SKM-1 (cell line): ENCODE results near the gene NCK2.

Source experiments
- DNase-seq: peaks from one replicate; lab custom pipeline; 2025; ENCODE audit not compliant: unreplicated experiment; lab: John Stamatoyannopoulos, UW

The NCK2 gene

DNA sequence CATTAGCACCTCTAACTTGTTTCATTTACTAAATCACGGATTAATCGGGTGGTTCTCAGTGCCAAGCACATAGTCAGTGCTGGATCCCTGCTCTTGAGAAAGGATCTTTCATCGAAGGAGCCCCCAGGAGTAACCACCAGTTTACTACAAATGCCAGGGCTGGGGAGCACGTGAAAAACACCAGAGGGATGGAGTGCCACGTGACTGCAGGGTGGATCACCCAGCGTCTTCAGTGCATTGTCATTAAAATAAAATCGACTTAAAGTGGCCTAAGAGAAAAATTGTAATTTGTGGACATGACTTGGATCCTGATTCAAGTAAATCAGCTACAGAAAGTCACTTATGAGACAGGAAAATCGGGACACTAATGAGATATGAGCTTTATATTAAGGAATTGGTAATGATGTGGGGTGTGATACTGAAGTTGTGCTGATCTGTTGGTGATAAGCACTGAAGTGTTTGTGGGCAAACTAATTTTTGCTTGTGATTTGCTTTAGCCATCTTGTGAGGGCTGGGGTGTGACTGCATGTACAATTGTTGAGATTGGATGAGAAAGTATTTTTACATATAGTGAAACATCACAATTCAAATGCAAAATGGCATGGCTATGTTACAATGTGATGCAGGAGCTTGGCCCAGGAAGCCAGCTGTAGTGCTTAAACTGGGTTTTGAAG is 63.8 kb downstream of the NCK2 start:
- DNase-seq, result no peak

DNA sequence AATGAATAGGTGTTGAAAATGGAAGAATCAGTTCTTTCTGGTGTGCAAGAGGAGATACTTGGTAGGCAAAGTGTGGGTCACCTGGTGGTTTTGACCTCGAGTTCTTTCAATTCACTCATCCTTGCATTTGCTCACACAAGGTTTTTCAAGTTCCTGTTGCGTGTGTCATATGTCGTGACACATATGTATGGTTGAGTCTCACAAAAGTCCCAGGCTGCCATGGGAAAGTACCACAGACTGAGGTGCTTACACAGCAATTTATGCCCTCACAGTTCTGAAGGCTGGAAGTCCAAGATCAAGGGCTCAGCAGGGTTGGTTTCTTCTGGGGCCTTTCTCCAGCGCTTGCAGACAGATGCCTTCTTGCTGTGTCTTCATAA is 64.4 kb downstream of the NCK2 start:
- no peak for DNase-seq

DNA sequence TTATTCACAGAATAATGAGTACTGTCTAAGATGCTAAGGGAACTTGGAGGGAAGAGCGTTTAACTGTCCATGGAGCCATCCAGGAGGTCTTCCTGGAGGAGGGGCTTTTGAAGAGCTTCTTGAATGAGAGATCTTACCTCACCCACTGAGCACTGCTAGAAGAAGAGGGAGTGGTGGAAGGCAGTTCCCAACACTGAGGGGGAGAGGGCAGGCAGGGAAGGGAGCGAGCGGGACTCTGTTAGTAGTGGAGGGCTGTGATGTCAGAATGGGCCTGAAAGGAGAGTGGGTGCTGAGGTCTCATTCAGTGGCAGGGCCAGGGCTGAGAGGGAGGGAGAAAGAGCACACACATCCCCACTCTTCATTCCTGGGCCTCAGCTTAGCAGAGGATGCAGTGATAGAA is 65.0 kb downstream of the NCK2 start:
- no peak for DNase-seq

DNA sequence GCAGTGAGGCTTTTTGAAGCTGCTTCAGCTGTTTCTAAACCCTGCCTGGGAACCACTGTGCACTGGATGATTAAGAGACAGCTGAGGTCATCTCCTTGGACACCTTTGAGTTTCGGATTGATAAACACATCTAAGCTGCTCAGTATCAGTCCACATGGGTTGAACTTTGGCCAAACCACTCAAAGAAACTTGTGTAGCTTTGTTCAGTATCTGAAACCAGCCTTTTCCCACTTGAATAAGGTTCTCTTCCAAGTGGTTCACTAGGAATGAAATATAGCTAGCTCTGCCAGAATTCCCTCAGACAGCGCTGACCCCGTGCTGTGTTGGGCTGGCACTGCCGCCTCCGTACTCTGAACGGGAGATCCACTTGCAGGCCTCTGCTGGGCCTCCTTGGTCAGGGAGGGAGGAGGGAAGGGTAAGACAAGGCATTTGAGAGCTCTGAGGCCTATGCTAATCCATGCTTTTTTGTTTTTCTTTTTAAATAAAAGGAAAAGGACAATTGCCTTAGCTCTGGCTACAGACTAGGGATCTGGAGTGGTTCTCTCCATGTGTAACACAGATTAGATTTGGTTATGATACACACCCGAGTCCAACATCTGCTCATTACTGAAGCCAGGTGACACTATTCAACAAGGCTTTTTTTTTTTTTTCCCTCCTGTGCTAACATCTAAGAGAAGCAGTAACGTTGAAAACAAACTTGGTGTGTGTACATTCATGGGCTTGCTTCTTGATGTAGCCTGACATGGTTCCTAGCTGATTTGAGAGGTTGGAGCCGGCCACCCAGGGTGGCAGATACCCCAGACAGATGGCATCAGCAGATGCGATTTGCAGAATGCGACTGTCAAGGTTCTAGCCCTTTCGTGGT is 67.7 kb downstream of the NCK2 start:
- DNase-seq, result no peak

DNA sequence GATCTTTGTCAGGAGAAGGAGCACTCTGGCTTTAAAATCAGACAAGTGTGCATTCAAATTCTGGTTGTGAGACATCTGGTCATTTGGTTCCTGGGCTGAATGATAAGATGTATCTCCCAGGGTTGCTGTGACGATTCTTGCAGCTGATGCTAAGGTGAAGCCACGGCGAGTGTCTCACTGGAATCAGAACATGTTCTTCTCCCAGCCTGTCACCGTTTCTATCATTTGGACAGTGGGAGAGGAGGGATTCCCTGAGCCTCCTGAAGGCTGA is 68.3 kb downstream of the NCK2 start:
- DNase-seq, result no peak

DNA sequence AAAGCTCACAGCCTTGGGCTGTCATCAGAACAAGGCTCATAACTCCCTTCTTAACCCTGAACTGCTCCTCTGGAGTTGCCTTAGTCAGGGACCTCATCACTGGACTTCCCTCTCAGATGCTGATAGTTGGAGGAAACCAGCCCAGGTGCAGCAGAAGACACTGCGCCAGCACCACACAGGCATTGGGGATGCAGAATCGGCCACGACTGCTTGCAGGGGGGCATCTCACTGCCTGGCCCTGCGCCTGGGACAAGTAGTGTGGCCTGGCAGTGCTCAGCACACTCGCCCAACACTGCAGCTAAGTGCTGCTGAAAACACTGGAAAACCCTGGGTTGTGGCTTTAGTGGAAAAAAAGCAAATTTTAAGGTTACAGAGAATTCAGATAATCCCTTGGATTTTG is 68.7 kb downstream of the NCK2 start:
- no peak for DNase-seq

DNA sequence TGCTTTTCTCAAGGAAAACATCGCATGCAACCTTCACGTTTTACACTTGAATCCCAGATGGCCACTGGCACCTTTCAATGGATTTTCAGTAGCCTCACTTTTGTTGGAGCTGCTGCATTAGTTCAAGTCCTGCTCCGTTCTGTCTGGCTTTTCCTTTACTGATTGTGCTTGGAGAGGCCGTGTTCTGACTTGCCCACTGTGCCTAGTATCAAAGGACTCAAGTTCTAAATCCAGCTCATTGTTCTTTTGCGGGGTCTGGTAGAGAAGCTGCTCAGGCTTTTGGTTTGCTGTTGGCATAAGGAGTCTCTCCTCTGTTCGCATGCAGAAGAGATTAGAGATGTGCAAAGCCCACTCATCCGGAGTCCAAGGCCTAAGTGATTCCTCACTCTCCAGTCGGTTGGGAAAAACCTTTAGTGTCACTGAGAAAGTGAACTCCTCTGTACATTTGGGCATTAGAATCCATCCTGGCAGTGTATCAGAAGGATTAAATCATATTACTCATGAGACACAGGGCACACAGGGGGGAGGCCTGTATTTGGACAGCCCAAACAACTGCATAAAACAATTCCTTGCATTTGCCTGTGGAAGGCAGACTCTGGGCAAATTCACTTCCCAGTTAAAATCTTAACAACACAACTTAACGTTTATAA is 69.7 kb downstream of the NCK2 start:
- no peak for DNase-seq

DNA sequence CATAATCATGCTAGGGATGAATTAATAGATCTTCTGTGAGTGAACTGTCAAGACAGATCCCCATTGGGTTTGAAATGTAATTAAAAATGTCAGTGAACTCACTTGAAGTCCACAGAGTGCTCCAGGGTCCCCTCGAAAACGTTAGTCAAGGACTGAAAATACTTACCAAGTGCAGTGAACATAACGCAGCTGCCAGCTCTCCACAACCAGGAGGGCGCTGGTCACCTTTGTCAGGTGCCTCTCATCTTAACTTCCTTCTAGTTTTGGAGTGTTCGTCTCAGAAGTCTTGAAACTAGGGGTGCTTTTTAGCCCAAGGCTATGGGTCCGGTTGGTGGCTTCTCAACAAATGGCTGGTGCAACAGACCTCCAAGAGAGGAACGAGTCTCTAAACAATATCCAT is 70.7 kb downstream of the NCK2 start:
- no peak for DNase-seq

DNA sequence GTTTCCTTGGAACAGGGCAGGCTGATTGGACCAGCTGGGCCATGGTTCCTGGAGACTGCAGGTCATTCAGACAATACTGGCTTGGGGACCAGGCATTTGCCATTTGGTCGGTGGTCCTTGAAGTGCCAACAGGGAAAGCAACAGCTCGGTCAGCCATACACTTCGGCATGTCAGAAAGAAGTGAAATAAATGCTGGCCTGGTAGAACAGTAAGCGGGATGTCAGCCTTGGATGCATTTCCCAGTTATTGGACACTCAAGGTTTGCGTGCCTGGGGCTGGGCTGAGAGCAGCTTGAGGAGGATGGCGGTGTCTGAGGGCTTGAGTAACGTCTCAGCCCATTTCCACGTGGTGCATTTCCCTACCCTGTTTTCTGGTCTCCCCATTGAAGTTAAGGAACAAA is 75.4 kb downstream of the NCK2 start:
- DNase-seq, result no peak

DNA sequence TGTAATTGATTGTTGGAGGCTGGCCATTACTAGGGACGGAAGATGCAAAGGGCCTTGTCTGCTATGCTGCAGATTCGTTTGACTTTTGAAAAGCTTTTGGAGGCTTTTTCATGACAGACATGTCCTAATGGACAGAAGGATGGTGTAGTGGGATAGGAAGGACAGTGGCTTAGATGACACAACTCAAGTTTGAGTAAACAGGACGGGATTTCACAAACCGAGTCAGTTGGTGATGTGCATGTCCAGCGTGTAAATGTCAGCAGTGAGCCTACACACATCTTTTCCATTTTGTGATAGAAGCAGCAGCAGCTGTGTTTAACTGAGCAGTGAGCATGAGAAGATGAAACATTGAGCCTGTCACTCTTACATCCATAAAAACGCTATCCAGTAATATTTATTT is 76.0 kb downstream of the NCK2 start:
- no peak for DNase-seq

DNA sequence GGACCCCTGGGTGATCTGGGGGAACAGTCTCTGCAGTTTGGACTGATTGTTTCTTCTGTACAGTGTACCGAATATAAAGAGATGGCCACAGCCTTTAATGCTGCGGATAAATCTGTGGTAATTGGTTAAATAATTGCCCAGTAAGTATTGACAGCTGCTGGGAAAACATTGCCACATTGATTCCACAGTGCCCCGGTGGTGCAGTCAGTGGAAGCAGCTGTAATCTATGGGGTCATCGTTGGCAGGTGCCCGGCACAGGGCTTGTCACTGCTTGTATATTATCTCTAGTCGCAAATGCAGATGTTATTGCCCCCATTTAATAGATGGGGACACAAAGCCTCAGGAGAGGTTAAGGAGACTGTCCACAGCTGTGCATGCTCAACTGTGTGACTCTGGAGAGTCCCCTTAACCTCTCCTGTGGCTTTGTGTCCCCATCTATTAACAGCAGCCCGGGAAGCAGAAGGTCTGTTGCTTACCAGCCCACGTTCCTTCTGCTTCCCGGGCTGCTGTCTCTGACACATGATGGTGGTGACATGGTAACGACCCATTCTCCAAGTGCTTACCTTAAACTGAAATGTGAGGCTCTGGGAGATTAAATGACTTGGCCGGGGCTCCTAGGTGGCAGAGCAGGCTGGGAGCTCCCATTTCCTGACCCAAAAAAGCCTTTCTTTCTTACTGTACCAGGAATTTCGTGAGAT is 76.9 kb downstream of the NCK2 start:
- DNase-seq, result no peak

DNA sequence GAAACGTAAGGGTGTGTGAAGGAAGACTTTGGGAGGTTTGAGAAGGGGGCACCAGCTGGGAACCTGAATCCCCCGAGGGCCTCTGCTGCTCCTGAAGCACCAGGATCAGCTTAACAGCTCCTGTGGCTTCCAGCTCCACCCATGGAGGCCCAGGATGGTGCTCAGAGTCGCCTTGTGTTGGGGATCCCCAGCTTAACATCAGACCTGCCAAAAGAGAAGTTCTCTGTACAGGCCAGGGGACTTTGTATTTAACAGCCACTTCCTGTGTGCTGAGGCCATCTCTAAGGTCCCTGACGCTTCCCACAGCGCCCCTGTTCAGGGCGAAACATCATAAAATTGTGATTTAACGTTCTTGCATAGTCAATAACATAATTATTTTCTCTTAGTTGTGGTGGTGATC is 77.5 kb downstream of the NCK2 start:
- DNase-seq, result no peak

DNA sequence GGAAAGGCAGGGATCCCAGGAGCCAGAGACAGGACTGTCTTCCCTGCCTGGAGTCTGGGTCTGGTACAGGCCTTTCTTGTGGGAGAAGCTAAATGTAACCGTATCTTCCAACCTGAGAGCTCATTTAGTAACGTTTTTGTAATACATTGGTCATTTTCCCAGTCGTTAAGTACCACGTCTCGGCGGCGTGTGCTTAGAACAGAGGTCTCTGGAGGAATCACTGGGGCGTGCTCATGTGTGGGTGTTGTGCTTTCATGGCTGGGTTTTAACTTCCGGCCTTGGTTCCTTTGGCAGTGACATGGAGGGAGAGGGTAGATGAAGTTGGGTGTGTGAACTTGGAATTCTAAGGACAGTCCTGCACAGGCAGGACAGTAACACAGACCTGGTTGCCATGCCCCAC is 79.7 kb downstream of the NCK2 start:
- DNase-seq, result no peak

DNA sequence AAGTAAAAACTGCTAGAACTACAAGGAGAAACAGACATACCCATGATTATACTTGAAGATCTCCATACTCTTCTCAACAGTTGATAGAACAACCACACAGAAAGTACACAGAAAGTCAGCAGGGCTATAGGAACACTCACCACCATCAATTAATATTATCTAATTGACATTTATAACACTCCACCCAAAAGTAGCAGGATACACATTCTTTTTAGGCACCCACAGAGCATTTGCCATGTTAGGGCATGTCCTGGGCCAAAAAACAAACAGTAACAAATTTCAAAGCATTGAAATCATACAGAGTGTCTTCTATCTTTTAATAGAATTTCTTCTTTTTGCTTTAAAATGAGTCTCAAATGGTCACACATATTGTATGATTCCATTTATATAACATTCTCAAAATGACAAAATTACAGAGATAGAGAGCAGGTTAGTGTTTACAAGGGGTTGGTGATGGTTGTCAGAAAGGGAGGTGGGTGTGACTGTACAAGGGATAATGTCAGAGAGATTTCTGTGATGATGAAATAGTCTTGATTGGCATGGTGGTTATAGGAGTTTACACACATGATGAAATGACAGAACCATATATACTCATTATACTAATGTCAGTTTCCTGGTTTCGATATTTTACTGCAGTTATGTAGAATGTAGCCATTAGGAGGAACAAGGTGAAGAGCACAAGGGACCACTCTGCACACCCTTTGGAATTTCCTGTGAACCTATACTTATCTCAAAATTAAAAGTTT is 82.8 kb downstream of the NCK2 start:
- peak; percentile 3 for DNase-seq

DNA sequence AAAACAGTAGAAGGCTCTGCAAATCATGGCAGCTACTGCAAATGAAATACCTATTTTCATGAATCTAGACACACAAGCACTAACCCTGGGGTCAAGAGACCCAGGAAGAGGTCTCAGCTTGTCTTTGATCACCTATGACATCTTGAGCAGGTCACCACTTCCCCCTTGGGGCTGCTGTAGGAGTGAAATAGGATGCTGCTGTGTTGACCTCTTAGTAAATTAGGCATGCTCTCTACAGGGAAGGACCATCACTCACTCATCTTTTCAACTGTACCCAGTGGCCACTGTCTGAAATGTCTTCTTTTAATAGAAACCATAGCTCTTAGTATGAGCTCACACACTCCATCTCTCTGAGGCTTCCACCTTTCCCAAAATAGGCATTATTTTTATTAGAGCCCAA is 83.8 kb downstream of the NCK2 start:
- no peak for DNase-seq

DNA sequence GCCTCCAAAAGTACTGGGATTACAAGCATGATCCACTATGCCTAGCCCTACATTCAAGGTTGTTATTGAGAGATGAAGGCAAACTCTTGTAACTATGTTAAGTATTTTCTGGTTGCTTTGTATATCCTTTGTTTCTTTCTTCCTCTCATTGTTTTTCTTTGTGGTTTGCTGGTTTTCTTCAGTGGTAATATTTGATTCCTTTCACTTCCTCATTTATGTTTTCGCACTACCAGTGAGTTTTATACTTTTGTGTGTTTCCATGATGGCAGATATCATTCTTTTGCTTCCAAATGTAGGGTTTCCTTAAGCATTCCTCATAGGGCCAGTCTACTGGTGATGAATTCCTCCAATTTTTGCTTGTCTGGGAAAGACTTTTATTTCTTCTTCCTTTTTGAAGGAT is 90.2 kb downstream of the NCK2 start:
- DNase-seq, result no peak

DNA sequence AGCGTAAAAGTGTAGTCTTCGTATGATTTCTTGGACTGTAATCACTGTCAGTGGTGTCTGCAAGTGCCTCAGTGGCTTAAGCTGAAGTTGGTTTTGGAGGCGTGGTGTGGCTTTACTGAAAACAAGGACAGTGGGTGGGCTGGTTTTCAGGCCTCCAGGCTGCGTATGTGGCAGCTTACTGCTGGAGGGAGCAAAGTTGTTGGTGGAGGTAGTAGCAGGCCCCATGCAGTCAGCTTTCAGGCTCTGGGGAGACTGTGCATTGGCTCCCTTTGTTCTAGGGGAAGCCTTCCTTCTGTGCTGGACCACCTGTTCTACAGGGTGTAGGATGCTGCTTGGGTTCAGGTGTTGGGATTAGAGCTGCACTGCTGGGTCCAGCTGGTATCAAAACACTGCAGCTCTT is 91.6 kb downstream of the NCK2 start:
- DNase-seq, result no peak

DNA sequence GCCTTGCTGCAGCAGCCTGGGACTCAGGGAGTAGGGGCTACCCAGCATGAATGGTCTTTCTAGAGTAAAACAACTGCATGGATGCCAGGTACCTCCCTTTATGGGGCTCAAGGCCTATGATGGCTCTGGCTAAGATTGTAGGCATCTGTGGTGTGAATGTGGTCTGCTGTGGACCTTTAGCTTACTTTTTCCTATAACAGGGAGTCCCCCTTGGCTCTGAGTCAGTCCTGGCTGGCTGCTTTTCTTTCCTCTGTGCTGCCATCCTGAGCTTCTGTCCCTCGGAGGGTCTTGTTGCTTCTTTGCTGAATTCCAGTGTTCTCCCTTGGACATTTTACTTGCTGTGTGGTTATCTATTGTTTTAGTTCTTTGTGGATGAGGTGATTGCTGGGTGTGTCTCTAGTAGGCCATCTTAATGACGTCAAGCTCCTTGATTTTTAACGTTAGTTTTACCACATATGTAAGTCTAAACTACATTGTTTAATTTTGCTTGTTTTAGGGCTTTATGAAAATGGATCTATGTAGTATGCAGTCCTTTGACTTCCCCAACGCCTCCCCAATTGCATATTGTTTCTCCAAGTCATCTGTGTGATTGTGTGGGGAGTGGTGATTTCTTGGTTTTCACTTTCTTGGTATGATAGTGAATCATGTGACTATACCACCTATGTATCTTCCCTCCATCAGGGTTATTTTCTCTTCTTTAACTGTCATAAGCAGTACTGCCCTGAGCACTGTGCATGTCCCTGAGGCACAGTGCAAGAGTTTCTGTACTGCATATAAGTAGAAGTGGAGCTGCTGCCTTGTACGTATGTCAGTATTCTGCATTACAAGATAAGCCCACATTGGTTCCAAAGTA is 92.4 kb downstream of the NCK2 start:
- DNase-seq, result no peak

DNA sequence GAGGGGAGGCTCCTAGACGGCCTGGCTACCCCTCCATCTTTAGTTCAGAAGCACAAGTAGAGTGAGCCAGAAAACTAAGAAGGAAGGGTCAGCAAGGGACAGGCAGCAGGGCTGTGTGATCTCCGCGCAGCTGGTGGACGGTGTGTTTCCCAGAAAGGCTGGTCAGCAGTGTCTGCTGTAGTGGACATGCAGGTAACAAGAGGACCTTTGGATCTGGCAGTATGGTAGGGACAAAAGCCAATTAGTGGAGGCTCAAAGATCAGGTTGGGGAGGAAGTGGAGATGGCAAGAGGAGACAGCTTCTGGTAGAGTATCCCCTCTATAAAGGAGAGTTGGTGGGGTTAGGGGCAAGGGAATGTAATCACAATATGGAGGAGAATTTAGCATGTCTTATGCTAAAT is 95.1 kb downstream of the NCK2 start:
- DNase-seq, result no peak

DNA sequence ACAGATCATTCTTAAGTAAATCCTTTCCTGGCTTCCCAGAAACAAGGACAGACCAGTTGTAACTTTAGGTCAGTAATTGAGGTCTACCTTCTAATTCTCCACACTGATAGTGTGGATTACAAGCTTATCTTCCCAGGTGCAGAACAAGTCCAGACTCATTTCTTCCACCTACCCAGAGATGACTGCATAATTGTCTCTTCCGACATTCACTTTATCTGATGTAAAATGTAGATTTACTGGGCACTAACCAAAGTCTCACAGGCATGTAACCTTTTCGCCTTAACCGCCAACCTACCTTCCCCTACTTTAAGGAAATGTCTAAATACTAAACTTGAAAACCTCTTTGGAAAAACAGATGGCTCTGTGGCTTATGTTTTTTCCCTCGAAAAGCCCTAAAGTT is 96.2 kb downstream of the NCK2 start:
- no peak for DNase-seq
